NCI-H146 treated with DMSO at 0.1 percent for 48 hours (cell line): ENCODE data around the gene AASDH.
"Not testable (repeated sequence)": the region's sequence is repeated elsewhere in the genome, so short reads cannot be mapped to it uniquely, and the experiment has no call there.

Experiments used
- DNase-seq: peaks from one replicate; lab custom pipeline; 2025; ENCODE audit not compliant: unreplicated experiment; lab: John Stamatoyannopoulos, UW

Gene AASDH

DNA sequence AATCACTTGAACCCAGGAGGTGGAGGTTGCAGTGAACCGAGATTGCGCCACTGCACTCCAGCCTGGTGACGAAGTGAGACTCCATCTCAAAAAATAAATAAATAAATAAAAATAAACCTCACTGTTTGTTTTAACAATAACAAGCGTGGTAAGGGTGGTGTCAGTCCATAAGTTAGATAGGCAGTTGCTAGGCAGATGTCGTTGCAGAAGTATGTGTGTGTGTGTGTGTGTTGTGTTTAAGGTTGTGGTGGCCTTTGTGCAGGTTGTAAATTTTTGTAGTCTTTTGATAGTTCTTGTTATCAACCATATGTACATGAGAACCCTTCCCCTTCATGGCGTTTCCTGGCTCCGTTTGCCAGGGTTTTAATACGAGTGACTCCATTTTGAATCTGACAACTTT, 4.0 kb upstream of the AASDH start:
- DNase-seq = no peak

DNA sequence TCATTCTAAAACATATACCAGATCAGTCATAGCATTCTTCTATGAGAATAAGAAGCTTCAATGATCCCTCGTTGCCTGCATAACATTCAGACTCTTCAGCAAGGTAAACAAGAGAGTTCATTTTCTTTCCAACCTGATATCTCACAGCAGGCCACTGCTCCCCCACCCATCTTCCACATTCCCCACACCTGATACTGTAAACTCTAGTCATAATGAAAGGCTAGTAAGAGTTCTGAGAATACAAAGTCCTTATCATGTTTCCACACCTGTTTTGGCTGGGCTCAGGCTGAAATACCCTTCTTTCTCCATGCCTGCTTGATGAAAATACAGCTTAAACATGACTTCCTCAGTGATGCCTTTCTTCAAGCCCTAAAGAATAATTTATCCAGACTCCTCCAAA, 2.3 kb upstream of the AASDH start:
- no peak for DNase-seq

DNA sequence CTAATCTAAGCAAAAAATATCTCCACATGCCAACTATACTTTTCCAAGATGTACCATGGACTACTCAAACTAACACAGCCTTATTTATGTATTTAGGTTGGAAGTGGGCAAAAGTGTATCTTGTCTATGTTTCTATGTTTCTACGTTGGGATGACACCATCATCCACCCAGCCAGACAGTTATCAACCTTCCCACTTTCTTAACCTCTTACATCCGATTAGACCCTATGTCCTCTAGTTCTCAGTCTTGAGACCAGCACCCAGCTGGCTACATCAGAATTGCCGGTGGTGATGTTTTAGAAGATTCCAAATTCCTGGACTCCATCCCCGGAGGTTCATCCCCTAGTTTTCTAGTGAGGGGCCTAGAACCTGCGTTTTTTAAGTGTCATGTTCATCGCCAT, 1.0 kb upstream of the AASDH start:
- DNase-seq = no peak

DNA sequence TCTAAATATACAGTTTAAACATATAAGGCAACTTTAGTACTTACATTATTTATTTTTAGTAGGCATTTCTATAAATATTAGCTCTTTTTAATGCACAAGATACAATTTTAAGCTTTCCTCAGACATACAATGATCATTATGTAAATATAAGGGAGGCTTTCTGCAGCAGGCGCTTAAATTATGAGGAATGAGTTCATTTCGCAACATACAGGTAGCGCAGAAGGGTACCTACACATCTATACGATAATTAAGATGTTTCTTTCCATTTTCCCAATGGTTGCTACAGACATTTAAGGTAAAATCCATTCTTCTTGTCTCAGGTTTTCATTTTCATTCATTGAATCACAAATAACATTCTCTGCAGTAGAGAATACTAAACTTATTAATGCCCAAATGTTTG, 1.2 kb downstream of the AASDH start:
- no peak for DNase-seq

DNA sequence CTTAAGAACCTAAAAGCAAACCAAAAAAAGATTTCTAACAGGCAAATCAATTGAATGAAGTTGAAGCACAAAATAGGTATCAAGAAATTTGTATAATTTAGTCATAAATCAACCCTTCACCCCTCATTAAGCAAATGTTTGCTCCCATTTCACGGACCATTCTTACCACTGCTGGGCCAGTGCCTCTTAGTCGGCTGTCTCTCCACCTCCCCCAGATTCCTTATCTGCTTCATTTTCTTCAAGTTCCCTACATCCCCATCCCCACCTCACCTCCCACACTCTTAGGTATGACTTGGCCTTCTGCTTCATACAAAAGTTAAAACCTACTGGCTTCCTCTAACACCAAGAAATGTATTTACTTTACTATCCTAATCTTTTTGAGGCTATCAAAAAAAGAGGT, 11.8 kb downstream of the AASDH start:
- no peak for DNase-seq

DNA sequence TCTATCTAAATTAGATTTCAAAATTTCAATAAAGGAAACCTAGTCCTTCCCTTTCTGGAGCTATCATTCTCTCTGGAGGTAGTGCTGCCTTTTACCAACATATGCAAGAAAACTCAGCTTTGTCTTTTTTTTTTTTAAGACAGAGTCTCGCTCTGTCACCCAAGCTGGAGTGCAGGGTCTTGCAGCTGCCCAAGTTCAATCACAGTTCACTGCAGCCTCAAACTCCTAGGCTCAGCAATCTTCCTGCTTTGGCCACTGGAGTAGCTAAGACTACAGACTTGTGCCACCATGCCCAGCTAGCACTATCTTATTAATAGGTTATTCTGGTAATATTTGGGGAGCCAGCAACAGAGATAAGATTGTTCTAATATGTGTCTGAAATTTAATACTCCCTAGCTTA, 12.3 kb downstream of the AASDH start:
- DNase-seq = no peak

DNA sequence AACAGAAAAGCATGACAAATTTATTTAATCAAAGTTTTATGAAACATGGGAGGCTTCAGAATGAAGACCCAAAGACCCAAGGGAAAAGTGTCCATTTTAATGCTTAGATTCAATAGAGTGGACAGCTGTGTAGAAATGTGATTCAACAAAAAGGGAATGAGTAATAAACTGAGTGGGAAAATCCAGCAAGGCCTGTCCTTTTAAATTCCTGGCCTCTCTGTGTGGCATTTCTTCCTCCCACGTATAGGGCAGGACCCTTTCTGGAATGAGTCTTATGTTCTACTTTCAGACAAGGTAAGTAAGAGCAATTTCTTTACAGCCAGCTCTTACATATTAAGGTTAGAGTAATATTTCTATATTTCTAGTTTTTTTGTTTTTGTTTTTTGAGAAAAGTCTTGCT, 14.5 kb downstream of the AASDH start:
- DNase-seq = no peak

DNA sequence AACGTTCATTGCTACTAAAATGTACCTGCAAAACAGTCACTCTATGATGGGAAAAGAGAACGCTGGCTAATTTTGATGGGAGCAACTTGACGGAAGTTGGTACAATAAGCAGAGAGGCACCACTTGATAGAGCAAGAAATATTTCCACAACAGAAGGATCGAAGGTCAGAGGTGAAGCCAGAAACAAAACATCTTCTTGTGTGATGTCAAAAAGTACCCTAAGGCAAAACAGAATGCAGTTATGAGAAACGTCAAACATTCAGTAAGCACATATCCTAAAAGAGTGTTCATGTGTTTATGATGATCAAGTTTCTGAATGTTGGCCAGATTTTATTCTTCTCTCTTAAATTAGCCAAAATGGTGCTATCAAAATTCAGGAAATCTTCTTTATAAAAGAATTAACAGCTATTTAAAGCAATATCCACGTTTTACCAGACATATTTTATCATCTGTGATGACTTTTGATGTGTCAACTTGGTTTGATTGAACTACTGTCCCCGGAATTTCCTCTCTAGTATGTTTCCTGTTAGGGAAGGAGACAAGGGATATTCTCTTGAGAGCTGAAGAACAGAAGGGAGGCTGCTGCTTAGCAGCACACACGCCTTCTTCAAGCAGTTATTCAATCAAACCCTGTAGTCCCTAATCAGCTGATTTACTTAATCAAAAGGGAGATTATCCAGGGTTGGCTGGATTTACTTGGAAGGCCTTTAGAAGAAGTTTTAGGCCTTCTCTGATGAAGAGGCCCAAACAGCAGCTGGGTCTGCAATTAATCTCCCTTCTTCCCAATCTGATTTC, 15.7 kb downstream of the AASDH start:
- no peak for DNase-seq

DNA sequence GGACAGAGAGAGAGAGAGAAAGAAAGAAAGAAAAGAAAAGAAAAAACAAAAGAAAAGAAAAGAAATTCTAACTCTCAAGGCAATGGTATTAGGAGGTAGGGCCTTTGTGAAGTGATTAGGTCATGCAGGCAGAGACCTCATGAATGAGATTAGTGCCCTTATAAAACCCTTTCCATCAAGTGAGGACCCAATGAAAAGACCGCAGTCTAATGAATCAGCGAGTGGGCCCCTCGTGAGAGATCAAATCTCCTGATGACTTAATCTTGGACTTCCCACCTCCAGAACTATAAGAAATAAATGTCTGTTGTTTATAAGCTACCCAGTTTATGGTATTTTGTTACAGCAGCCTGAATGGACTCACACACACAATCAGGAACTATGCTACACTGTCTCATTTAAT, 16.9 kb downstream of the AASDH start:
- no peak for DNase-seq

DNA sequence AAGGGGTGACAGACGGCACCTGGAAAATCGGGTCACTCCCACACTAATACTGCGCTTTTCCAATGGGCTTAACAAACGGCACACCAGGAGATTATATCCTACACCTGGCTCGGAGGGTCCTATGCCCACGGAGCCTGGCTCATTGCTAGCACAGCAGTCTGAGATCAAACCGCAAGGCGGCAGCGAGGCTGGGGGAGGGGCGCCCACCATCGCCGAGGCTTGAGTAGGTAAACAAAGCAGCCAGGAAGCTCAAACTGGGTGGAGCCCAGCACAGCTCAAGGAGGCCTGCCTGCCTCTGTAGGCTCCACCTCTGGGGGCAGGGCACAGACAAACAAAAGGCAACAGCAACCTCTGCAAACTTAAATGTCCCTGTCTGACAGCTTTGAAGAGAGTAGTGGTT, 24.3 kb downstream of the AASDH start:
- DNase-seq = not testable (repeated sequence)

DNA sequence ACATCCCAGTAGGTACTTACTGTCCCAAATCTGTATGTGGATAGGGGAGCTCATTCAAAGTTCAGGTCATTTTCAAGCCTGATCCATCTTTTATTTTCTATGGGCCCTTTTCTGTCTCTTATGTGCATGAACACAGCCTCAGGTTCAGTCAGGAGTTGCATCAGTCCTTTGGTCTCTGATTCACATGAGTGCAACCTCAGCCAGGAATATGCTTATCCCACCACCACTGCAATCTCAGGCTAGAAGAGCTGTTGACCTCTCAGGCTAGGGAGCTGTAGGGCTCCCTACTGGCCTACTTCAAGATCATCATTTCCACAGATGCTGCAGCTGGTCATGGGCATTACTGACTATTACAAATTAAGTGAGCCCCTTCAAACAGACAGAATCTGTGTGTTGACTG, 27.2 kb downstream of the AASDH start:
- no peak for DNase-seq

DNA sequence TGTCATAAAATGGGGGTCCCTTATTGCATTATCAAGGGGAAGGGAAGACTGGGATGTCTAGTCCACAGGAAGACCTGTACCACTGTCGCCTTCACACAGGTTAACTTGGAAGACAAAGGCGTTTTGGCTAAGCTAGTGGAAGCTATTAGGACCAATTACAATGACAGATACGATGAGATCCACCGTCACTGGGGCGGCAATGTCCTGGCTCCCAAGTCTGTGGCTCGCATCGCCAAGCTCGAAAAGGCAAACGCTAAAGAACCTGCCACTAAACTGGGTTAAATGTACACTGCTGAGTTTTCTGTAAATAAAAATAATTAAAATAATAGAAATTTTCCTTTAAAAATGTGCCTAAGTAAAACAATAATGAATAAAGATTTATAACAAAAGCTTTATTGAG, 30.6 kb downstream of the AASDH start:
- DNase-seq = no peak

DNA sequence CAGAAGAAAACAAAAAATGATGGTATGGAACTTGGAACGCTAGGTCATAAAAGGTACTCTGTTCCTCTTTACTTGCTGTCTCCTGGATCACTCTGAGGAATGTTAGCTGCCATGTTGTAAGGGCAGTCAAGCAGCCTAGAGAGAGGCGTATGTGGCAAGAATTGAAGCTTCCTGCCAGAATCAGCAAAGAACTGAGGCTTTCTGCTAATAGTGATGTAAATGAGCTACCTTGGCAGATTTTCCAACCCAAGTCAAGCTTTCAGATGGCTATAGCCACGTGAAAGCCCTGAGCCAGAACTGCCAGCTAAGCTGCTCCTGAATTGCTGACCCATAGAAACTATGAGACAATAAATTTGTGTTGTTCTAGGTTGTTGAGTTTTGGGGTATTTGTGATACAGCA, 38.7 kb downstream of the AASDH start:
- DNase-seq = no peak

DNA sequence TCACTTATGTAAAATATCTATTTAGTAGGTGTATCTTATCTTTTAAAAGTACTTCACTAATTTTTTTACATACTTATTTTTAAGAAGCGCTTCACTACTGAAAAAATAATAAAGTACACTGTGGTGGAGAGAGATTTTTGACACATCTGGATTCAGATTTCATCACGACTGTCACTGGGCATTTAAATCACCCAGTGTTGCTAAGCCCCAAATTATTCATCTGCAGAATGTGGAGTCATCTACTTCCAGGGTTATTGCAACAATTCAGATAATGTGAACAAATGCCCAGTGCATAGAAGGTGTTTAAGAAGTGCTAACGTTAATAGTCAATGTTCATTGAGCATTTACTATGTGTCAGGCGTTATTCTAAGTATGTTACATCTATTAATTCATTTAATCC, 41.8 kb downstream of the AASDH start:
- no peak for DNase-seq

DNA sequence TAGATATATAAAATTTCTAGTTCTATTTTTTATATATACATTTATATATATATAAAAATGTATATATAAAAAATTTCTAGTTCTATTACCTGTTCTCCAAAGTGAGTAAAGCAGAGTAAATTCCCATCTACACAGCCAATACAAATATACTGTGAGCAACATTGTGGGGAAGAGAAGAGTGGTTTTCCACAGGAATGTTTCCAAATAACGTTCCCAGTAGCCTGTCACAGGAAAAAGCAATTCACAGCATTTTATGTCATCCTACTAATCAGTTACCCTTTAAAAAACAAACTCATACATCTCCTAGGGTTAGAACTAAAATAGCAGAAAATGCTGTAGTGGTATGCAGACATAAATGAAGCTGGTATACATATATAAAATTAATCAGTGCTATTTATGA, 44.5 kb downstream of the AASDH start:
- no peak for DNase-seq

DNA sequence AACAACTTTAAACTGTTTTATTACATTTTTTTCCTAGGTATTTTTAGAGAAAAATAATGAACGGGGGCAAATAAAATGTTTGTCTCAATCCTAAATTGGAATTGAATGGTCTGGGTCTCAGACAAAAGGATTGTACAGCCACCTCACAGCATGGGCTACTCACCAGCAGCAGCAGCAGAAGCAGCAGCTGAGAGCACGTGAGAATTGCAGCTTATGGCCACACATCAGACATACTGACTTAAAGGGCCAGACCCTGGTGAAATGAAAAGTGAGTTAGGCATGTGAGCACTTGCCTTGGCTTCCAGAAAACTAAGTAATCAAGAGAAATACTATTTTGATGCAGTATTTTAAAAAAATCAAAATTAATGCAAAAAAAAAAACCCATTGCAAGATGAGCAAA, 56.6 kb downstream of the AASDH start:
- no peak for DNase-seq

DNA sequence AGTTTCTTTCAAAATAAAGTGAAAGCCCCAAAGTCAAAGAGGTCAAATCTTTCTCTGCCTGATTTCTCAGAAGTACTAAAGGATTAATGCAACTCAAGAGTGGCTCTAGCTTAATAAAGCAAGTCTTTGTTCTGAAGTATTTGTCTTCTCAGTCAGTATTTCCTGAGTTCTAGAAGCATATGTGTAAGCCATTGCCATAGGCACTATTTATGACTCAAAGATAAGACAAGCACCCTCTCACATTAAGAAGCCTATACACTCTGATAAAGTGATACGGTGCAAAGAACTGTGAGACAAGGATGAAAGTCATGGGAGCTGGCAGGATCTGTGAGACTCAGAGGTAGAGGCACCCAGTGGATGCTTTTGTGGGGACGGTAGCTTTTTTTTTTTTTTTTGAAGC, 60.9 kb downstream of the AASDH start:
- DNase-seq = no peak

DNA sequence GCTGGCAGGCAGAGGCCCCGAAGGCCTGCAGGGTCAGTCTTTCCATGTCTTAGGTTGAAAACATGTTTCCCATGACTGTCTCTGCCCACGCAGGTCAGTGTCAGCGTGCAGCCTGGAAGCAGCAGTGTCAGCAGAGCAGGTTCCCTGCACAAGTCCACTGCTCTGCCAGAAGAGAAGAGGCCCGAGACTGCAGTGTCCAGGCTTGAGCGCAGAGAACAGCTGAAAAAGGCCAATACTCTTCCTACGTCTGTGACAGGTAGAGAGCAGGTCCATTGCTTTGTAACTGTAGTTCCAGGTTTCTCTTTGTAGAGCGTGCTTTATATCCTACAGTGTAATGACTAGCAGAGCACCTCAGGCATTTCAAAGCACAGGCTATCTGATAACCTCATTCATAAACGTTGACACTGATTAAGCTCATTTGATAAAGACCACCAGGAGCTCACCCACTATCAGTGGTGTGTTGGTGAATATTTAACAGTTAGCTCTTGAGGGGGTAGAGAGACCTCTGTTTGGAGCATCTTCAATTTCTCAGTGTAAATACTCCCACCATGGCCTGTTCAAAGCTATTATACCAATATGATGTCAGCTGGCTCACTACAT, 63.2 kb downstream of the AASDH start:
- no peak for DNase-seq

DNA sequence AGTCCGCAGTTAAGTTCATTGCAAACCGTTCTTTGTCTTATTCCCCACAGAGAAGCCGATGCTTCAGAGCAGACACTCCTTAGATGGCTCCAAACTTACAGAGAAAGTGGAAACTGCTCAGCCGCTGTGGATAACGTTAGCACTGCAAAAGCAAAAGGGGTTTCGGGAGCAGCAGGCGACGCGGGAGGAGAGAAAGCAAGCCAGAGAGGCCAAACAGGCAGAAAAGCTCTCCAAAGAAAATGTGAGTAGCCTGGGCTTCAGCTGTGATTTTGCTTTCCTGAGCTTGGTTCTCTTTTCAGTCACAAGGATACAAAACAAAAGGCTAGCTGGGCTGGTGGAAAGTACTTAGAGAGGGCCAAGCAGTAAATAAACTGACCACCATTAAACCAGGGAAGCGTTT, 64.0 kb downstream of the AASDH start:
- no peak for DNase-seq

DNA sequence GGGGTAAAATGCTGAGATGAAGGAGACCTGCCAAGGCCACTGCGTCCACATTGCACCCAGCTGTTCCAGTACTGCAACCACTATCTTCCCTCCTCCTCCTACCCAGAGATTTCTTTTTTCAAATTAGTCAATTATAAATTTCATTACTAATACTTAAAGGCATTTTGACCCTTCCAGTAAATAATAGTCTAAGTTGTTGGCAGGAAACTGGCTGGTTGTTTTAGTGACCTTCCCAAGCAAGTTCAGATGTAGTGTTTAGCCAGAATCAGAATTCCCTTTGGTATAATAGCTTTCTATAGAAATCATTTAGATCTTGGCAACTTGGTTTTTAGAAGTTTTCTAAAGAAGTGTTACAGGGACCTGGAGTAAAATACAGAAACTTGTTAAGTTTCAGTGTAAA, 66.0 kb downstream of the AASDH start:
- no peak for DNase-seq

DNA sequence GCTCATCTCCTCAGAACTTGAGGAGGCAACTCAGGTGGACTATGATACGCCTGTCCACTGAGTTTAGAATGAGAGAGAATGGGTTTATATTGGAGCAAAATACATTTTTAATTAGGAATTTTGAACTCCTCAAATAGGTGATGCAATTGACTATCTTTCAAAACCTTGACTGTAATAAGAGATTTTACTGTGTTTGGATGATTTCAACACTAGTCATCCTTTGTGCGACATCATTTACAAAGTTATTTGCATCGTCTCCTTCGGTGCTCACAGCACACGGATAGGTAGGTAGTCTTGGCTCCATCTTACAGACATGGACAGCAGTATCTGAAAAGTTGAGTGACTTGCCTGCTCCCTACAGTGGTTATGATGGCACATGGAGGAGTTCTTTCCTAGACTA, 67.0 kb downstream of the AASDH start:
- DNase-seq = no peak

DNA sequence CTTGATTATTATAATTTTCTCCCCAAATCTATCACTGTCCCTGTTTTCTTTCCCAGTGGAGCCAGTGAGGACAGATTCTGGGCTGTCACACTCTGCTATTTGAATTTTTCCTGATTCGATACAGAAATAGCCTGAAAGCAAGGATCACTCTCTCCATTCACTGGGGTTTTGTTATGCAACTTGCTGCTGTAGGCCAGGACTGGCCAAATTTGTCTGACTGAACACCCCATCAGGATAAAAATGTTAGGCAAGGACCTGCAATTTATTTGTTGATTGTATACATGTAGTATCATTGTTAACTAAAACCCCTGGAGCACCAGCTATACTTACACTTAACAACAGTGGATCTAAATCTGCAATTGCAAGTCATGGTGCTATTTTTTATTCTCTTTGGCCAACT, 68.7 kb downstream of the AASDH start:
- no peak for DNase-seq

DNA sequence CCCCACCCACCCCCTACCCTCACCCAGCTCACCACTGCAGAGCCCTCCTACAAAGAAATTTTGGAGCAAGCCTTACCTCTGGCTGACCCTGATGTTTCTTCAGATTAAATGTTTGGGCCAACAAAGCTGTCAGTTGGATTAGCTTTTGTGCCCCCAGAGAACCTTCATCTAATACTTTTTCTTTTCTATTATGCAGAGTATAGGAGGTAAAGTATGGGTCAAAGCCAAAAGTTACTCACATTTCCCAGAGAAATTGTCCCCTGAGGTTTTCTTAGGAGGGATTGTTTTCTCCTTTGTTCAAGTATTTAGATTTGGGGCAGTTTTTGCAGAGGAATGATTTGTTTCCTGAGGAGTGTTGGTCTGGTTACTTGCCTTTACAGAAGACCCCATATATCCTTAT, 69.5 kb downstream of the AASDH start:
- DNase-seq = no peak
